Cardiac muscle cell (in vitro differentiated cells and primary cell): Measurements from ENCODE around the gene CTBP2. TPM values are rescaled to one million over a fixed set of nuclear protein-coding genes. Genes with fewer than 3 reads are reported as not detected.

Source experiments
- DNase-seq, 2 donors: peaks; one replicate each; pipeline versions ENCODE4 v3.0.0 to v3.0.0-alpha.2; 2010 to 2017; ENCODE audit warnings: low read depth in 1 of 2, low spot score in 1 of 2
- H3K27ac ChIP-seq: fragments of 200-600 bp; sonication (generic); 2 replicates; pipeline ENCODE4 v1.5.1; 2016
- H3K27me3 ChIP-seq: fragments of 200-600 bp; sonication (generic); 2 replicates; pipeline ENCODE4 v1.6.0; 2016; ENCODE audit warnings: control low read depth
- H3K36me3 ChIP-seq: fragments of 200-600 bp; sonication (generic); 2 replicates; pipeline ENCODE4 v1.5.1; 2016; ENCODE audit warnings: control low read depth
- H3K4me1 ChIP-seq: fragments of 200-600 bp; sonication (generic); 2 replicates; pipeline ENCODE4 v1.8.1; 2017; ENCODE audit warnings: low read depth, mild to moderate bottlenecking, mixed run types
- H3K4me3 ChIP-seq: fragments of 200-600 bp; sonication (generic); 2 replicates; pipeline ENCODE4 v1.5.1; 2016; ENCODE audit warnings: mild to moderate bottlenecking
- H3K9me3 ChIP-seq: fragments of 200-600 bp; sonication (generic); 2 replicates; pipeline ENCODE4 v1.5.1; 2017; ENCODE audit warnings: low read depth, mild to moderate bottlenecking, control low read depth
- polyA plus RNA-seq: library from polyadenylated mRNA; unstranded; fragments of >200 nt; fragmentation: Nextera tagmentation; extraction: Ambion mirVana; gene quantifications from 2 replicates; pipeline ENCODE4 v1.2.1, GENCODE V29; 2016
- total RNA-seq: library from RNA; depleted of rRNA; stranded (reverse); fragments of >200 nt; gene quantifications from 2 replicates; pipeline ENCODE4 v1.2.3, GENCODE V29; 2016
- TF ChIP-seq, protein P1 (sequence below): IDR thresholded peaks from 2 replicates; pipeline ENCODE4 v1.5.1; 2012; ENCODE audit warnings: low read depth, mild to moderate bottlenecking, low read length

Gene CTBP2
- total RNA-seq = 67.4 and 88.3 TPM in 2 replicates
- 67.8 and 74.5 TPM in 2 replicates for polyA plus RNA-seq

DNA sequence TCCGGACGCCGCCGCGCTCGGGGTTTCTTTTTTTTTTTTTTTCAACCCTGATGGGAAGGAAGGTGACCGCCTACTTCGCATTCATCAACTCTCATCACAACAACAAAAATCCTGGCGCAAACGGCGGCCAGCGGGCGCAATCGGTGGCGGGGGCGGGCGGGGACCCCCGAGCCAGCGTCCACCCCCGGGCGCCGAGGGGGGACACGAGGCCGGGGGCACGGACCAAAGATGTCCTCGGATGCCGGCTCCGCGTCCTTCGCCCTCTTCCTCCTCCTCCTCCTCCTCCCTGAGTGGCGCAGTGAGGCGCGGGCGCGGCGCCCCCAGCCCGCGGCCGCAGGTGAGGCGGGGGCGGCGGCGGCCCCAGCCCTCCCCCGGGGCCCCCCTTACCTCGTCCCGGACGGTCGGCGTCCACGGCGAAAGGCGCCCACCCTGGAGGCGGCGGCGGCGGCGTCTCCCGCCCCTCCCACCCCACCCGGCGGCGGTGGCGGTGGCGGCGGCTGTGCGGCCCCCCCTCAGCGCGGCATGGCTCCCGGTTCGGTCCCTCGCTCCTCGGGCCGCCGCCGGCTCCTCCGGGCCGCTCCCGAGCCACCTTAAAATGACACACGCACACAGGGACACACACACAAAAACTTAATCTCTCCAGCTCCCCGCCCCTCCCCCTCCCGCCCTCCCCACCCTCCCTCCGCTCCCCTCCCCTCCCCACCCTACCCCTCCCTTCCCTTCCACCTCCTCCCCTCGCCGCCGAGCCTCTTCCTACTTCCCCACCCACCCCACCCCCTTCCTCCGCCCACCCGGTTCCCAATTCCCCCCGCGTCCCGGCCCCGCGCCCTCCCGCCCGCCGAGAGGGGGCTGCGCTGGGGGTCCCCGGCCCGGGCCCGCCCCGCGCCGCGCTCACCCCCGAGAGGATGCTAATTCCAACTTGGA lies at the start of gene CTBP2:
Gene CTBP2 (minus strand): TSS at position 632 of the 924 bp plus-strand sequence.
- peak; percentile 66 to 72 for DNase-seq
- H3K4me1 ChIP-seq = peaks cover 35% of the 10 kb centered on the region
- H3K27me3 ChIP-seq = no peaks in the 10 kb centered on the region
- H3K4me3 ChIP-seq = peak within 1 kb of the TSS; percentile 97
- H3K9me3 ChIP-seq = no peaks in the 10 kb centered on the region
- peak within 1 kb of the TSS; percentile 91 for H3K27ac ChIP-seq
- TF ChIP-seq, protein P1, sequence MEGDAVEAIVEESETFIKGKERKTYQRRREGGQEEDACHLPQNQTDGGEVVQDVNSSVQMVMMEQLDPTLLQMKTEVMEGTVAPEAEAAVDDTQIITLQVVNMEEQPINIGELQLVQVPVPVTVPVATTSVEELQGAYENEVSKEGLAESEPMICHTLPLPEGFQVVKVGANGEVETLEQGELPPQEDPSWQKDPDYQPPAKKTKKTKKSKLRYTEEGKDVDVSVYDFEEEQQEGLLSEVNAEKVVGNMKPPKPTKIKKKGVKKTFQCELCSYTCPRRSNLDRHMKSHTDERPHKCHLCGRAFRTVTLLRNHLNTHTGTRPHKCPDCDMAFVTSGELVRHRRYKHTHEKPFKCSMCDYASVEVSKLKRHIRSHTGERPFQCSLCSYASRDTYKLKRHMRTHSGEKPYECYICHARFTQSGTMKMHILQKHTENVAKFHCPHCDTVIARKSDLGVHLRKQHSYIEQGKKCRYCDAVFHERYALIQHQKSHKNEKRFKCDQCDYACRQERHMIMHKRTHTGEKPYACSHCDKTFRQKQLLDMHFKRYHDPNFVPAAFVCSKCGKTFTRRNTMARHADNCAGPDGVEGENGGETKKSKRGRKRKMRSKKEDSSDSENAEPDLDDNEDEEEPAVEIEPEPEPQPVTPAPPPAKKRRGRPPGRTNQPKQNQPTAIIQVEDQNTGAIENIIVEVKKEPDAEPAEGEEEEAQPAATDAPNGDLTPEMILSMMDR = no peak
- H3K36me3 ChIP-seq = no peaks in the 10 kb centered on the region

DNA sequence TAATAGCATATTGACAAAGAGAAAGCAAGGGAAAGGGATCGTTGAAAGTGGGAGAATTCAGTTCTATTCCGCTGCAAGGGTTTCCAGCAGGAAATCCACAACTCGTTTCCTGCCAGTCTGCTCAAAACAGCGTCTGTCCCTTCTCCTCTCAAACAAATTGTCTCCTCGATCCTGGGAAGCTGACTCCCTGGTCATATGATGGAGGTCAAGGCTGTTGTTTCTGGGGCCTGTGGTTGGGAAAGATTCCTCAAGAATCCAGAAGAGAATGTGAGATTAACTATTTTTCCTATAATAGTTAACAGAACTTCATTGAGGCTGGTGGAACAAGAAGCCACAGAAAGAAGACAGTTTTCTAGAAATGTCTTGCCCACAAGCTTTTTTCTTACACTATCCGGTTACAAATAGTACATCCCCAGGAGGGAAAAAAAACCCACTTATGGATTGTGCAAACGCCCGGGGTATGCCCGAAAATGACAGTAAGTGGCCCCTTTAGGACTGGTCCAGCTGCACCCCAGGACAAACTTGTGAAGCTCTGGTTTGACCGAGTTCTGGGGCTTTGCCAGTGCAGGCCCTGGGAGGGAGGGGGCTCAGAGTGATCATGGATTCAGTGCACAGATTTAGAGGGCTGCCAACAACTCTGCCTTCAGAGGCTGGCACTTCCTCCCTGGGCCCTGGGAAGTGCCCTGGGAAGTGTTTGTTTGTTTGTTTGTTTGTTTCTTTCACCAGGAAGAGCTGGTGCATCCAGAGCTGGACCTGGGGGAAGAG lies 49.4 kb upstream of the CTBP2 start:
- TF ChIP-seq, protein P1 = no peak
- Histone ChIP-seq H3K4me1 (no peaks in the 10 kb centered on the region), H3K27me3 (no peaks in the 10 kb centered on the region), H3K36me3 (no peaks in the 10 kb centered on the region), H3K4me3 (no peak overlapping the region), H3K27ac (no peak overlapping the region), H3K9me3 (no peaks in the 10 kb centered on the region)
- peak in 1 of 2 donors; percentile 31 for DNase-seq

DNA sequence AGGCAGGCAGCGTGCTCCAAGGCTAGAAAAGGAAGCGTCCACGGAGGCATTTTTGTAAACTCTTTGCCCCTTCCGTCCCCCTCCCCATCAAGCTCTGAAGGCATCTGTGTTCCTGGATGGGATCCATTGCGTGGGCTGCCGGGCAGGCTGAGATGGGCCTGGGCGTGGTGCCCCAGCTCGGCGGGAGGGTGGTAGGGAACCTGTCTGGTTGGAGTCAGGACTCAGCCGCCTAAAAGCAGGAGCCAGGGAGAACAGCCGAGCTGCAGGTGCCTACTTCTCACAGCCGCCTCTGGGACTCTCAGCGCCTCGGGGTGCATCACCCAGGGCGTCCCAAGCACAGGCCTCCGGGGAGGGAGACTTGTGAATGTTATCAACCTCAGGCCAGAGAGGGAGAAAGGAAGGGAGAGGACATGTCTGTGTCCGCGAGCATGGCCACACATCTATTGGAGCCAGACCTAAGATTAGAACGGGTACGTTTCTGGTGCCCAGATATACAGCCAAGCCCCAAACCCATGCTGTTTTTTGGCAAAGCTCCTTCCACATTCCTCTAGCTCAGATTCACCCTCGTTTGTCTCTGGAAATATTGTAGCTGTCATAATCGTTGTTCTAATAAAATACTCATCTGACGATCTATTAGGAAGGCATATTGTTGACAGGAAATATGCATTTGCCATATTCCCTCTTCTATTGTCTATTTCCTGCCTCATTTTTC lies 48.6 kb upstream of the CTBP2 start:
- Histone ChIP-seq H3K36me3 (no peaks in the 10 kb centered on the region), H3K9me3 (no peaks in the 10 kb centered on the region), H3K4me3 (no peak overlapping the region), H3K27me3 (no peaks in the 10 kb centered on the region), H3K27ac (no peak overlapping the region), H3K4me1 (no peaks in the 10 kb centered on the region)
- TF ChIP-seq, protein P1 = no peak
- DNase-seq = no peak

- DNase-seq = no peak
- TF ChIP-seq, protein P1 = no peak
- Histone ChIP-seq H3K9me3 (no peaks in the 10 kb centered on the region), H3K36me3 (no peaks in the 10 kb centered on the region), H3K4me1 (no peaks in the 10 kb centered on the region), H3K27ac (no peak overlapping the region), H3K27me3 (no peaks in the 10 kb centered on the region), H3K4me3 (no peak overlapping the region)
These were observed 46.3 kb upstream of the CTBP2 start for GRCh38 chr10:125206623-125207022.

GRCh38 chr10:125205431-125205830 lies 45.1 kb upstream of the CTBP2 start:
- TF ChIP-seq, protein P1 = no peak
- Histone ChIP-seq H3K36me3 (no peaks in the 10 kb centered on the region), H3K4me3 (no peak overlapping the region), H3K27me3 (no peaks in the 10 kb centered on the region), H3K27ac (no peak overlapping the region), H3K9me3 (no peaks in the 10 kb centered on the region), H3K4me1 (no peaks in the 10 kb centered on the region)
- no peak for DNase-seq
